GM18858 (cell line): ENCODE data around the gene TAGLN2.

ENCODE experiments used
- ATAC-seq: cut with Tn5 transposase; IDR thresholded peaks from one replicate; pipeline ENCODE4 v1.9.1; 2021; ENCODE audit not compliant: unreplicated experiment

Gene TAGLN2

GRCh38 chr1:159936273-159936904, 11.1 kb upstream of the TAGLN2 start:
- no peak for ATAC-seq

GRCh38 chr1:159935719-159936272, 10.5 kb upstream of the TAGLN2 start:
- no peak for ATAC-seq

- ATAC-seq = no peak
Observed at GRCh38 chr1:159935305-159935704, 10.0 kb upstream of the TAGLN2 start.

- no peak for ATAC-seq
Observed at GRCh38 chr1:159934136-159935039, 9.1 kb upstream of the TAGLN2 start.

GRCh38 chr1:159933347-159933746, 8.0 kb upstream of the TAGLN2 start:
- ATAC-seq = no peak

GRCh38 chr1:159932296-159933285, 7.3 kb upstream of the TAGLN2 start:
- no peak for ATAC-seq

GRCh38 chr1:159931795-159932173, 6.5 kb upstream of the TAGLN2 start:
- no peak for ATAC-seq

GRCh38 chr1:159931101-159931794, 5.9 kb upstream of the TAGLN2 start:
- no peak for ATAC-seq

GRCh38 chr1:159930634-159931033, 5.3 kb upstream of the TAGLN2 start:
- ATAC-seq = no peak

GRCh38 chr1:159930216-159930615, 4.9 kb upstream of the TAGLN2 start:
- no peak for ATAC-seq

- ATAC-seq = no peak
Observed at GRCh38 chr1:159929155-159930051, 4.1 kb upstream of the TAGLN2 start.

- ATAC-seq = no peak
Observed at GRCh38 chr1:159928491-159929050, 3.3 kb upstream of the TAGLN2 start.

GRCh38 chr1:159927849-159928431, 2.6 kb upstream of the TAGLN2 start:
- ATAC-seq = no peak

- ATAC-seq = no peak
Observed at GRCh38 chr1:159927211-159927848, 2.0 kb upstream of the TAGLN2 start.

GRCh38 chr1:159925719-159926078, 392 bp upstream of the TAGLN2 start:
- ATAC-seq = peak; percentile 1

- no peak for ATAC-seq
Observed at GRCh38 chr1:159924025-159924790, 1.1 kb downstream of the TAGLN2 start.

GRCh38 chr1:159923203-159924024, 1.9 kb downstream of the TAGLN2 start:
- peak; percentile 18 for ATAC-seq
